Stomach (tissue), 9 donors: ENCODE measurements around the gene RASA3. TPM values are rescaled to one million over a fixed set of nuclear protein-coding genes. Genes with fewer than 3 reads are reported as not detected.

Source experiments
- DNase-seq, 2 donors: peaks; one replicate each; pipeline versions ENCODE4 v3.0.0 to v3.0.0-alpha.2; 2013 to 2019
- H3K27ac ChIP-seq, 5 donors: fragments of 200-600 bp in 4 of 5; sonication (generic) in 4 of 5; one replicate each; pipeline ENCODE4 v1.5.1; 2013 to 2019; ENCODE audit warnings: mild to moderate bottlenecking in 1 of 5, moderate library complexity in 1 of 5
- H3K27me3 ChIP-seq, 3 donors: fragments of 200-600 bp; sonication (generic); one replicate each; pipeline ENCODE4 v1.5.1; 2017 to 2019; ENCODE audit warnings: mixed run types in 1 of 3
- H3K36me3 ChIP-seq, 4 donors: fragments of 200-600 bp; sonication (generic); 1 replicate in 3 of 4; 2 replicates in 1 of 4; pipeline ENCODE4 v1.5.1; 2016 to 2019
- H3K4me1 ChIP-seq, 4 donors: fragments of 200-600 bp; sonication (generic); one replicate each; pipeline ENCODE4 v1.5.1; 2016 to 2019
- H3K4me3 ChIP-seq, 4 donors: fragments of 200-600 bp; sonication (generic) in 3 of 4; one replicate each; pipeline ENCODE4 v1.5.1; 2016 to 2019; ENCODE audit warnings: mild to moderate bottlenecking in 1 of 4
- H3K9me3 ChIP-seq, 4 donors: fragments of 200-600 bp; sonication (generic); one replicate each; pipeline ENCODE4 v1.5.1; 2016 to 2019
- CTCF ChIP-seq, 7 experiments: fragments of 450-650 bp in 4 of 7; fragments of 200-600 bp in 3 of 7; sonication (generic) in 3 of 7; IDR thresholded peaks; one replicate each; pipeline ENCODE4 v1.5.1; 2016 to 2019; ENCODE audit warnings: antibody characterized with exemption in 7 of 7, control low read depth in 2 of 7, mild to moderate bottlenecking in 1 of 7
- EP300 ChIP-seq: sonication (generic); formaldehyde crosslinking; IDR thresholded peaks from one replicate; pipeline ENCODE4 v1.6.1; 2017; ENCODE audit warnings: antibody characterized with exemption
- POLR2A ChIP-seq, 4 donors: fragments of 450-650 bp; IDR thresholded peaks; one replicate each; pipeline ENCODE4 v1.6.1; 2016; ENCODE audit warnings: antibody characterized with exemption in 4 of 4, control low read depth in 2 of 4, mild to moderate bottlenecking in 1 of 4, moderate library complexity in 1 of 4
- POLR2AphosphoS5 ChIP-seq, 3 donors: sonication (generic); formaldehyde crosslinking; IDR thresholded peaks; one replicate each; pipeline ENCODE4 v1.6.1; 2016; ENCODE audit warnings: antibody characterized with exemption in 3 of 3
- WGBS, 5 donors: extraction: QIAGEN DNeasy Blood & Tissue Kit in 3 of 5; methylation state at CpG; one replicate each; pipeline versions ENCODE4 v1.1.5 to v1.1.7; 2013 to 2018; 5-methylcytosine and 5-hydroxymethylcytosine counted together
- intact Hi-C: fragments of 100-400 bp; cut with DNase I; formaldehyde crosslinking; loops from one replicate; pipeline ENCODE4 v1.15.1; 2023; ENCODE audit warnings: low total_unique reads
- polyA plus RNA-seq, 3 donors: library from polyadenylated mRNA; stranded (reverse); fragments of 200-250 nt; gene quantifications; one replicate each; pipeline ENCODE4 v1.2.3, GENCODE V29; 2013
- total RNA-seq, 5 donors: library from RNA; depleted of rRNA; stranded (reverse); fragments of >200 nt; gene quantifications; one replicate each; pipeline versions ENCODE4 v1.1.0 to v1.2.3, GENCODE V29; 2014 to 2016
- donor health status: healthy with polysubstance abuse.
- donor health status: Bipolar disorder and iron deficiency.
- donor health status: healthy.

Gene RASA3
- total and polyA plus RNA-seq, 8 donors: 3.7 to 22.3 (median 7.9) TPM

- TF ChIP-seq POLR2AphosphoS5 (IDR thresholded peaks at IDR 0.05): peak; percentile 16 to 84 (median 74)
- TF ChIP-seq CTCF (IDR thresholded peaks at IDR 0.05): no peak
- TF ChIP-seq EP300: no peak
- peak; percentile 67 to 88 for DNase-seq
- peak overlapping the region; percentile 32 to 90 (median 86) for H3K27ac ChIP-seq
- no peaks in the 10 kb centered on the region for H3K36me3 ChIP-seq
- peaks cover 0 to 12% (median 0%) of the 10 kb centered on the region in 3 donors for H3K27me3 ChIP-seq
- intact Hi-C loops: loop anchor here (10.0 kb wide), 1 partner anchor 64 kb away; no protein-coding TSS in a partner anchor
- peaks cover 36 to 71% (median 56%) of the 10 kb centered on the region in 4 donors for H3K4me1 ChIP-seq
- H3K4me3 ChIP-seq: peak overlapping the region; percentile 16 to 31 (median 22)
- WGBS, 5 donors: 42 to 52% (median 48%) methylated on average over 28 to 37 of the region's 37 CpGs
- no peaks in the 10 kb centered on the region for H3K9me3 ChIP-seq
Observed at GRCh38 chr13:114128624-114129522, 3.5 kb downstream of the RASA3 start.

GRCh38 chr13:114128348-114128623 is 4.1 kb downstream of the RASA3 start:
- H3K27ac ChIP-seq: peak overlapping the region; percentile 32 to 90 (median 86)
- H3K9me3 ChIP-seq: no peaks in the 10 kb centered on the region
- intact Hi-C loops: loop anchor here (10.0 kb wide), 1 partner anchor 63 kb away; no protein-coding TSS in a partner anchor
- peaks cover 0 to 12% (median 0%) of the 10 kb centered on the region in 3 donors for H3K27me3 ChIP-seq
- TF ChIP-seq POLR2A (IDR thresholded peaks at IDR 0.05) (no peak), EP300 (no peak), CTCF (IDR thresholded peaks at IDR 0.05) (no peak), POLR2AphosphoS5 (IDR thresholded peaks at IDR 0.05) (no peak)
- 76 to 90% (median 78%) methylated on average over 2 to 5 of the region's 5 CpGs for WGBS, 5 donors
- H3K36me3 ChIP-seq: no peaks in the 10 kb centered on the region
- peak overlapping the region in 3 of 4 donors; percentile 20 to 31 (median 25) for H3K4me3 ChIP-seq
- no peak for DNase-seq
- H3K4me1 ChIP-seq: peaks cover 36 to 71% (median 55%) of the 10 kb centered on the region in 4 donors

- intact Hi-C loops: loop anchor here (10.0 kb wide), 1 partner anchor 63 kb away; no protein-coding TSS in a partner anchor
- TF ChIP-seq POLR2A (IDR thresholded peaks at IDR 0.05): no peak
- no peak for TF ChIP-seq EP300
- no peak for TF ChIP-seq POLR2AphosphoS5 (IDR thresholded peaks at IDR 0.05)
- no peak for TF ChIP-seq CTCF (IDR thresholded peaks at IDR 0.05)
- no peaks in the 10 kb centered on the region for H3K36me3 ChIP-seq
- peaks cover 36 to 70% (median 56%) of the 10 kb centered on the region in 4 donors for H3K4me1 ChIP-seq
- DNase-seq: no peak
- WGBS, 5 donors: 67 to 78% (median 76%) methylated on average over 15 of the region's 15 CpGs
- H3K27me3 ChIP-seq: peaks cover 0 to 12% (median 0%) of the 10 kb centered on the region in 3 donors
- H3K4me3 ChIP-seq: no peak overlapping the region
- H3K27ac ChIP-seq: peak overlapping the region in 4 of 5 donors; percentile 83 to 90 (median 88)
- no peaks in the 10 kb centered on the region for H3K9me3 ChIP-seq
Observed at GRCh38 chr13:114127473-114128347, 4.7 kb downstream of the RASA3 start.
